ENCODE data around the gene MLXIP. TPM values are rescaled to one million over a fixed set of nuclear protein-coding genes. Genes with fewer than 3 reads are reported as not detected.
"Not testable (repeated sequence)": the region's sequence is repeated elsewhere in the genome, so short reads cannot be mapped to it uniquely, and the experiment has no call there.

The MLXIP gene
- total RNA-seq, 1 donor from 2014 or later, result 68.4 TPM

DNA sequence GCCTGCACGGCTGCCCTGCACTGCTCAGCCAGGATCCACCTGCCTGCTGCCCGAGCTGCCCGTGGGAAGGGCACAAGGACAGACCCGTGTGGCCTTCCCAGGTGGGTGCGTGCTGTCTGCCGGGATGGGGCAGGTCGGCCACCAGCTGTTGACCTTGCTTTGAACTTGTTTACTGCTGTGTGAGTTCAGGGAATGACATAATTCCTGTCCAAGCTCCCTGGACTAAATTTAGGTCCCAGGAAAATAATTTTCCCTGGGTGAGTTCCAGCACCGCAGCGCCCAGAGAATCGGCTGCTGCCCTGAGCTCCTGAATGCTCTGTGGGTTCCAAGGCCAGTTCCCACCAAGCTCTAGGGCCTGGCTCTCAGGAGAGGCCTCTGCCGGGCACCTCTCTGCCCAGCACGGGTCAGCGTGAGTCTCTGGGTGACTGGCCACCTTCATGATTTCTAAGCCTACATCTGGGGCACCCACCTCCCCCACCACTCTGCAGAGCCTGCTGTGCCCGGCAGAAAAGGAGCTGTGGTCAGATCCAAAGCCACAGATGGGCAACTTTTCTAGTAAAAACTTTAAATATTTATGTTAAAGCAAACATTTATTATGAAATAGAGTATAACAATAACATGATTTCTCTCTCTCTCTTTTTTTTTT lies 27.2 kb upstream of the MLXIP start:
- DNase-seq (ENCODE audit: low spot score), result no peak

DNA sequence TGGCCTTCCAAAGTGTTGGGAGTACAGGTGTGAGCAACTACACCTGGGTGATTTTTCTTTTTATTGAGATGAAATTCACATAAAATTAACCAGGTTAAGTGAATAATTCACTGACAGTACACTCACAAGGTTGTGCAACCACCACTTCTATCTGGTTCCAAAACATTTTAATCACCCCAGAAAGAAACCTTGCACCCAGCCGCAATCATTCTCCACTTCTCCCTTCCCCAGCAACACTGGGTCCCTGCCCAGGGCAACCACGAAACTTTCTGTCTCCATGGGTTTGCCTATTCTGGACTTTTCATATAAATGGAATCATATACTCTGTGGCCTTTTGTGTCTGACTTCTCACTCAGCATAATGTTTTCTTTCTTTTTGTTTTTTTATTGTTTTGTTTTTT lies 26.3 kb upstream of the MLXIP start:
- DNase-seq (ENCODE audit: low spot score), result no peak

DNA sequence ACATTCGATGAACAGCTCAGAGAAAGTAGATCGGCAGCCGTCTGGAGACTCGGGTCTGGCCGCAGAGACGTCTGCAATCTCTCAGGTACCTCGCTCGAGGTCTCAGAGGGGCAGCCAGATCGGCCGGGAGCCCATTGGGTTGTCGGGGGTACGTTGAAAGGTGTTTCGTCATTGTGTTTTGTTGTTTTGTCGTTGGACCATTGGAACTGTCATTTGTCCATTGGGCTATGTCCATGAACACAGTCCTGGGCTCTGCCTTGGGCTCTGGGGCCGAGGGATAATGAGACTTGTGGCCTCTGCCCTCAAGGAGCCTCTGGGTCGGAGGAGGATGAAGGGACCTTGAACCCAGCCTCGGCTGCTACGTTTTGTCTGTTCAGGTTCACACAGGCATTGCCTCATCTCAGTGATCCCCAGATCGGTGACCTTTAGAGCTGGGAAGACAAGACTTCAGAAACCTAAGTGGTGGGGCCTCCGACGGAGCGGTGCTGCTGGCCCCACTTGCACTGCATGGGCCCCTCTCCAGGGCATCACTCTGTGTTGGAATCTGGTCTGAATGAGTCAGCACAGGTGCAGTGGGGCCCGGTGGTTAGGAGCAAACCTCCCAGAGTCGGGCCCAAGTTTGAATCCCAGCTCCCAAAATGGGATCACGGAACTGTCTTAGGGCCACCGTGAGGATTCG lies 23.6 kb upstream of the MLXIP start:
- DNase-seq (ENCODE audit: low spot score), result no peak

GRCh38 chr12:122056406-122056805 lies 22.1 kb upstream of the MLXIP start:
- DNase-seq (ENCODE audit: low spot score), result not testable (repeated sequence)

DNA sequence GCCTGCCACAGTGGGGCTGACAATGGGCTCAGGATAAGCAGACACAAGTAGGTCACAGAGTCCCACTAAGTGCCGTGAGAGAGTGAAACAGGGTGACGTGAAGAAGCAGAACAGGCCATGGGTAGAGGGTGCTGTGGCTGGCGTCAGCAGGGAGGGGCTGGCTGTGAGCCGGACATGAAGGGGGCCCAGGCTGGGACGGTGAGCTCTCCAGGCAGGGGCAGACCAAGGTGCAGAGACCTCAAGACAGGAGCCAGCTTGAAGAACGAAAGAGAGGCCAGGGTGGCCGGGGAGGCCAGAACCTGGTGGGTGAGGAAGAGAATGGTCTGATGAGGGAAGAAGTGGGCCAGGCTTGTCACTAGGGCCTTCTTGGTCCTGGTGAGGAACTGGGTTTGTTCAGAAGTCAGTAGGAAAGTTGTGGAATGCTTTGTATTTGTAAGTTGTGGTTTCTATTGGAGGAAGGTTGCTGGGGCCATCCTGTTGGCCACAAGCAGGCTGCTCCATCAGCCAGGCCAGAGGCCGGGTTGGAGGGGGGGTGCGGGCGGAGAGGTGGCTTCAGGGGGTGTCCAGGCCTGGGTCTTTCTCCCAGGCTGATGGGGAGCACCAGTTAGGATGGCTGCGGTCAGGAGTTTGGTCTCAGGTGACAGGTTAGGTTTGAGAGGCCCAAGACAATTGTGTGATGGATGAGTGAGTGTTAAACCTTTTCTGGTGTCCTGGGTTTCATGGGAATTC lies 21.4 kb upstream of the MLXIP start:
- DNase-seq (ENCODE audit: low spot score), result no peak

DNA sequence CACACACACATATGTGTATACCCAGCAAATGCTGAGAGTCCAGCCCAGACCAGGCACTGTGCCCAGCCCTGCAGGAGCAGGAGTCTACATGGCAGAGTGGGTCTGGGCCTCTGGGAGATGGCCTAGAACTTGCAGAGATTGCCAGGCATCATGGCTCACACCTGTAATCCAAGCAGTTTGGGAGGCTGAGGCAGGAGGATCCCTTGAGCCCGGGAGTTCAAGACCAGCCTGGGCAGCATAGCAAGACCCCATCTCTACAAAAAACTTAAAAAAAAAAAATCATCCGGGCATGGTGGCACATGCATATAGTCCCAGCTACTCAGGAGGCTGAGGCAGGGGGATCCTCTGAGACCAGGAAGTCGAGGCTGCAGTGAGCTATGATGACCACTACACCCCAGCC lies 20.8 kb upstream of the MLXIP start:
- no peak for DNase-seq (ENCODE audit: low spot score)

- no peak for DNase-seq (ENCODE audit: low spot score)
Measured at GRCh38 chr12:122058549-122059149, 19.9 kb upstream of the MLXIP start.

DNA sequence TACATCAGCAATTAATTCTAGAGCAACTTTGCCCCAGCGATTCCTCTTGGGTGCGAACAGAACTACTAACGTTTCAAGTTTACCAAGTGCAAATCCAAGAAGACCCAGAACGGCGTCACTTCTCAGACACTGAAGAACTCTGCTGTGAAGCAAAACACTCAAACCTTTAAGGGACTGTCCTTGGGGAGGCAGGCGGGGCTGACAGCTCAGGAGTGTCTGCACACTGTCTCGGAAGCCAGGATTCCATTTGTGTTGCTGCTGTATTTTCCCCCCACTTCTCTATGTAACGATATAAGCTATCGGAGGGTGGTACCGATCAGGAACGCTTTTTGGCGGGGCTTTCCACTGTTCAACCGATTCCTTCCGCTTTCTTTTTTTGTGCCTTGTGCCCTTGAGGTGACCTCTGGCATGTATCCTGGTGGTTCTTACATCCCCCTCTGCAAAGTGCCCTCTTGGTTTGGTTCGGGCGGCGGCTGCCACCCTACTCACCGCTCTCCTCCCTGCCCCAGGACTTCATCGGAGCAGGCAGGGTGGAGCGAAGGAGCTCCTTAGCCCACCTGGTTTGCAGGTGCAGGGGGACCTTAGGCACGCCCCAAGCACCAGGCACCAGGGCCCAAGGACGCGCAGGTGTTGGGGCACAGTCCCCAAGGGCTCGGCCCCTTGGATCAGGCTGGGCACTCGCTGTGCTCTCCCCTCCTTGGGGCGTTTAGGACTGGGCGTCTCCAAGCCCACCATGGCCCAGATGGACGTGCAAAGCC lies 19.2 kb upstream of the MLXIP start:
- DNase-seq (ENCODE audit: low spot score), result no peak

GRCh38 chr12:122060081-122060501 lies 18.5 kb upstream of the MLXIP start:
- no peak for DNase-seq (ENCODE audit: low spot score)

GRCh38 chr12:122061253-122061652 lies 17.3 kb upstream of the MLXIP start:
- DNase-seq (ENCODE audit: low spot score), result no peak

DNA sequence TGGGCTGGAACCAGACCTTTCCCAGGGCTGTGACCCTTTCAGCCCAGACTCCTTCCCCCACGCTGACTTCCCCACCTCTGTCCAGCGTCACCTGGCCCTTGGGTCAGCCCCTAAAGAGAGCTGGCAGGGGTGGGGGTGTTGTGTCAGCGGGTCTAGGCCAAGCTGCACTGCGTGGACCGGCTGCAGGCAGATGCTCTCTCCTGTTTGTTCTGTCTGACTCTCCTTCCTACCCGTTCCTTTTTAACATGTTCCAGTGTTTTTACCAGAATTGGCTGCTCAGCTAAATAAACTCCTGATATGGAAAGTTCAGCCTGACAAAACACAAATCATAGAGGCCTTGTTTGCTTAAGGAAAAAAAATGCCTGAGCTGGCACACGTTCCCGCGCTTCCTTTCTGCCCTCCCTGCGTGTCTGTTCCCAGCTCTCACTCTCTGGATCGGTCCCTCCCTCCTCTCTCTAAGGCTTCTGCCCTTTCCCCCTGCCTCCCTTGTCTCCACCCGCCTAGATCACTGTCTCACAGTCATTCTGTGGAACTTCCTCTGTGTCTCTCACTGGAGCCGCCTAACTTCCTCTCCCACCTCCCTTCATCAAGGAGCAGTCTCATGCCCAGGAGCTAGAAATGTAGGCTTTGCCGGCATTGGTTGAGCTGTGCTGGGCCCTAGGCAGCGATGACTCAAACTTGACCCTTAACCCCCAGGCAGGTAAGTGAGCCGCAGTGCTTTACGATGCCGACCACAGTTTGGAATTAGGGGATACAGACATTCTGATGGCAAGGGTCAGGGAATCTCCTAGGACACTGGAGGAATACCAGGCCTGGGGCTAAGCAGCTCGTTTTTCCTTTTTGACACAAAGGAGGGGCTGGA lies 15.5 kb upstream of the MLXIP start:
- no peak for DNase-seq (ENCODE audit: low spot score)

DNA sequence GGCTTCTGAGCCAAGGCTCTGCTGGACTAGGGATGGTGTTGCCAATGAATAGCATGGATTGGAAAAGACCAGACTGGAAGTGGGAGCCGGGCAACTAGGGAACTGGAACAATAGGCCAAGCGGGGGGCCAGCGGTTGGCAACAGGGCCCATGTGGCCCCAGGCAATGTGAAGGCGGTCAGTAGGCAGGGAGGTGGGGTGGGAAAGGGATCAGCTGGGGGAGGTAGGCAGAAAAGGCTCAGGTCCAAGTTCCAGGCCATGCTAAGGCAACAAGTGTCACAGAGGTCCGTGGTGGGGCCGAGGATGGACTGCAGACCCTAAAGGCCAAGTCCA lies 14.9 kb upstream of the MLXIP start:
- no peak for DNase-seq (ENCODE audit: low spot score)

- DNase-seq (ENCODE audit: low spot score), result no peak
Measured at GRCh38 chr12:122064025-122064777, 14.4 kb upstream of the MLXIP start.

GRCh38 chr12:122064780-122065588 lies 13.6 kb upstream of the MLXIP start:
- no peak for DNase-seq (ENCODE audit: low spot score)

DNA sequence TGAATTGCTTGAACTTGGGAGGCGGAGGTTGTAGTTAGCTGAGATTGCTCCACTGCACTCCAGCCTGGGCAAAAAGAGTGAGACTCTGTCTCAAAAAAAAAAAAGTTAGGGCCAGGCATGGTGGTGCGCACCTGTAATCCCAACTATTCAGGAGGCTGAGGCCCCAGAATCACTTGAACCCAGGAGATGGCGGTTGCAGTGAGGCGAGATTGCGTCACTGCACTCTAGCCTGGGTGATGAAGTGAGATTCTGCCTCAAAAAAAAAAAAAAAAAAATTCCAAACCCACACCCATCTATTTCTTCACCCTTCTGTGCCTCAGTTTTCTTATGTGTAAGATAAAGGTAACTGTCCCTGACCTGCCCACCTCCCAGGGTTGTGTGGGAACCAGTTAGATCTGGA lies 11.0 kb upstream of the MLXIP start:
- no peak for DNase-seq (ENCODE audit: low spot score)

DNA sequence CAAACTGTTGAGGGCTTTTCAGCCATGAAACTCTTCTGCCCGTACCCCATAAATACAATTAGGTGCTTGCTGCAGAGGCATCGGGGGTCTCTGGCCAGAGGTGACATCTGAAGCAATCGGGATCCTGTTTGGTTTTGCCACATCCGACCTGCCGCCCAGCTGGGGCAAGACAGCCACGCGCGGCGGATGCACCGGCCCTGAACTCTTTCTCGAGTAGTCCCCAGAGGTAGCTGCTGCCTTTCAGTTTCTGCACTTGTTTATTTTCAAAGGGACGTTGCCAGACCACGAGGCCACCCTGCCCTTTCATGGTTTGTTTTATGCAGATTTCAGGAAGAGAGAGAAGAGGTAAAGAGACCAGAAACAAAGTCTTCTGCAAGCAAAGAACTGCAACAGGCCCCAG lies 10.6 kb upstream of the MLXIP start:
- no peak for DNase-seq (ENCODE audit: low spot score)

GRCh38 chr12:122072031-122072970 lies 6.3 kb upstream of the MLXIP start:
- DNase-seq (ENCODE audit: low spot score), result no peak

DNA sequence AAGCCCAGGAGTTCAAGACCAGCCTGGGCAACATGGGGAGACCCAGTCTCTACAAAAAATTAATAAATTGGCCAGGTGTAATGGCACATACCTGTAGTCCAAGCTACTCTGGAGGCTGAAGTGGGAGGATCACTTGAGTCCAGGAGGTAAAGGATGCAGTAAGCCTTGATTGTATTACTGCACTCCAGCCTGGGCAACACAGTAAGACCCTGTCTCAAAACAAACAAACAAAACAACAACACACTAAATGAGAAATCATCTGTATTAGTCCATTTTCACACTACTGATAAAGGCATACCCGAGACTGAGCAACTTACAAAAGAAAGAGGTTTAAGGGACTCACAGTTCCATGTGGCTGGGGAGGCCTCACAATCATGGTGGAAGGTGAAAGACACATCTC lies 4.7 kb upstream of the MLXIP start:
- DNase-seq (ENCODE audit: low spot score), result no peak

Measured in mesenteric fat pad (tissue), 1 donor.